ENCODE data around the gene PRDM16.

- no peak for TF ChIP-seq CTCF (IDR thresholded peaks at IDR 0.05)
- TF ChIP-seq POLR2A (IDR thresholded peaks at IDR 0.05), result no peak
These were observed 206.0 kb downstream of the PRDM16 start for GRCh38 chr1:3274972-3275371.
